HepG2 (cell line): Measurements from ENCODE around the gene TFF2. TPM values are rescaled to one million over a fixed set of nuclear protein-coding genes. Genes with fewer than 3 reads are reported as not detected.

Experiments
- ATF5 ChIP-seq: sonication (generic); formaldehyde crosslinking; IDR thresholded peaks from 2 replicates; pipeline ENCODE4 v1.4.0; 2020; ENCODE audit warnings: mild to moderate bottlenecking, low read depth, missing genetic modification reagents
- GATAD2A ChIP-seq: IDR thresholded peaks from 2 replicates; pipeline ENCODE4 v1.6.1; 2016
- GMEB2 ChIP-seq: IDR thresholded peaks from 2 replicates; pipeline ENCODE4 v1.6.1; 2016; ENCODE audit warnings: missing biosample characterization, missing genetic modification reagents, low read depth
- KDM2A ChIP-seq: sonication (generic); formaldehyde crosslinking; IDR thresholded peaks from 2 replicates; pipeline ENCODE4 v1.4.0; 2020; ENCODE audit warnings: low read depth, missing genetic modification reagents, borderline replicate concordance
- SATB2 ChIP-seq: sonication (generic); formaldehyde crosslinking; IDR thresholded peaks from 2 replicates; pipeline ENCODE4 v1.5.0; 2020; ENCODE audit warnings: missing genetic modification reagents
- SMC3 ChIP-seq: IDR thresholded peaks from 2 replicates; pipeline ENCODE4 v1.6.1; 2011; ENCODE audit warnings: low read length, improper control_type of control experiment
- SOX13 ChIP-seq, 3 experiments: fragments of 450-650 bp in 1 of 3; sonication (generic) in 1 of 3; formaldehyde crosslinking in 1 of 3; IDR thresholded peaks in 2 of 3; conservative IDR thresholded peaks in 1 of 3; 2 replicates each; pipeline versions ENCODE4 v1.5.0 to v1.6.1; 2016 to 2020; ENCODE audit warnings: antibody characterized with exemption in 1 of 3, mild to moderate bottlenecking in 1 of 3, missing compliant biosample characterization in 1 of 3, missing genetic modification reagents in 1 of 3, moderate library complexity in 1 of 3
- SOX6 ChIP-seq, 2 experiments: fragments of 450-650 bp in 1 of 2; sonication (generic) in 1 of 2; formaldehyde crosslinking in 1 of 2; IDR thresholded peaks; 2 replicates each; pipeline versions ENCODE4 v1.4.0 to v1.6.1; 2017 to 2020; ENCODE audit warnings: antibody characterized with exemption in 1 of 2, mild to moderate bottlenecking in 1 of 2, missing genetic modification reagents in 1 of 2
- TARDBP ChIP-seq: sonication (generic); formaldehyde crosslinking; IDR thresholded peaks from 2 replicates; pipeline ENCODE4 v1.8.0; 2022; ENCODE audit warnings: mild to moderate bottlenecking, missing genetic modification reagents
- TBX3 ChIP-seq: fragments of 450-650 bp; IDR thresholded peaks from 2 replicates; pipeline ENCODE4 v1.6.1; 2017; ENCODE audit warnings: antibody characterized with exemption, mild to moderate bottlenecking, inconsistent platforms, borderline replicate concordance
- ZNF256 ChIP-seq: sonication (generic); formaldehyde crosslinking; conservative IDR thresholded peaks from 2 replicates; pipeline ENCODE4 v1.4.0; 2020; ENCODE audit warnings: missing genetic modification reagents
- ZNF670 ChIP-seq: sonication (generic); formaldehyde crosslinking; IDR thresholded peaks from 2 replicates; pipeline ENCODE4 v1.8.0; 2022; ENCODE audit warnings: mild to moderate bottlenecking, missing genetic modification reagents, borderline replicate concordance
- polyA plus RNA-seq, 8 experiments: library from polyadenylated mRNA; depleted of rRNA in 3 of 8; stranded (reverse) in 7 of 8; unstranded in 1 of 8; fragments of >200 nt; fragmentation: Illumina TruSeq in 4 of 8; extraction: Trizol in 4 of 8; gene quantifications; 2 replicates each; pipeline versions ENCODE4 v1.2.1 to v1.2.3, GENCODE V29; 2011 to 2016; ENCODE audit warnings: low read depth in 4 of 8, missing spikeins in 1 of 8, mixed read lengths in 1 of 8; ENCODE audit not compliant: insufficient read depth in 1 of 8
- total RNA-seq, 5 experiments: library from RNA; depleted of rRNA; stranded (reverse); fragments of >200 nt; fragmentation: Illumina TruSeq; extraction: Trizol; gene quantifications; 2 replicates each; pipeline ENCODE4 v1.2.3, GENCODE V29; 2016; ENCODE audit warnings: low read depth in 1 of 5
- TF ChIP-seq, protein P1 (sequence below): sonication (generic); formaldehyde crosslinking; IDR thresholded peaks from 2 replicates; pipeline ENCODE4 v1.9.0; 2021; ENCODE audit warnings: mild to moderate bottlenecking, missing genetic modification reagents
- TF ChIP-seq, protein P2 (sequence below): sonication (generic); formaldehyde crosslinking; IDR thresholded peaks from 2 replicates; pipeline ENCODE4 v1.8.0; 2023; ENCODE audit warnings: mild to moderate bottlenecking, missing genetic modification reagents
- TF ChIP-seq, protein P3 (sequence below): sonication (generic); formaldehyde crosslinking; IDR thresholded peaks from 2 replicates; pipeline ENCODE4 v1.5.0; 2020; ENCODE audit warnings: mild to moderate bottlenecking, missing genetic modification reagents, moderate library complexity

TFF2 gene
- total and polyA plus RNA-seq, 2 of the 13 experiments (the other 11 are each of a cell fraction or from before 2014, with no cell fraction given): 1.5 TPM; not detected in 1

- TF ChIP-seq, protein P1, sequence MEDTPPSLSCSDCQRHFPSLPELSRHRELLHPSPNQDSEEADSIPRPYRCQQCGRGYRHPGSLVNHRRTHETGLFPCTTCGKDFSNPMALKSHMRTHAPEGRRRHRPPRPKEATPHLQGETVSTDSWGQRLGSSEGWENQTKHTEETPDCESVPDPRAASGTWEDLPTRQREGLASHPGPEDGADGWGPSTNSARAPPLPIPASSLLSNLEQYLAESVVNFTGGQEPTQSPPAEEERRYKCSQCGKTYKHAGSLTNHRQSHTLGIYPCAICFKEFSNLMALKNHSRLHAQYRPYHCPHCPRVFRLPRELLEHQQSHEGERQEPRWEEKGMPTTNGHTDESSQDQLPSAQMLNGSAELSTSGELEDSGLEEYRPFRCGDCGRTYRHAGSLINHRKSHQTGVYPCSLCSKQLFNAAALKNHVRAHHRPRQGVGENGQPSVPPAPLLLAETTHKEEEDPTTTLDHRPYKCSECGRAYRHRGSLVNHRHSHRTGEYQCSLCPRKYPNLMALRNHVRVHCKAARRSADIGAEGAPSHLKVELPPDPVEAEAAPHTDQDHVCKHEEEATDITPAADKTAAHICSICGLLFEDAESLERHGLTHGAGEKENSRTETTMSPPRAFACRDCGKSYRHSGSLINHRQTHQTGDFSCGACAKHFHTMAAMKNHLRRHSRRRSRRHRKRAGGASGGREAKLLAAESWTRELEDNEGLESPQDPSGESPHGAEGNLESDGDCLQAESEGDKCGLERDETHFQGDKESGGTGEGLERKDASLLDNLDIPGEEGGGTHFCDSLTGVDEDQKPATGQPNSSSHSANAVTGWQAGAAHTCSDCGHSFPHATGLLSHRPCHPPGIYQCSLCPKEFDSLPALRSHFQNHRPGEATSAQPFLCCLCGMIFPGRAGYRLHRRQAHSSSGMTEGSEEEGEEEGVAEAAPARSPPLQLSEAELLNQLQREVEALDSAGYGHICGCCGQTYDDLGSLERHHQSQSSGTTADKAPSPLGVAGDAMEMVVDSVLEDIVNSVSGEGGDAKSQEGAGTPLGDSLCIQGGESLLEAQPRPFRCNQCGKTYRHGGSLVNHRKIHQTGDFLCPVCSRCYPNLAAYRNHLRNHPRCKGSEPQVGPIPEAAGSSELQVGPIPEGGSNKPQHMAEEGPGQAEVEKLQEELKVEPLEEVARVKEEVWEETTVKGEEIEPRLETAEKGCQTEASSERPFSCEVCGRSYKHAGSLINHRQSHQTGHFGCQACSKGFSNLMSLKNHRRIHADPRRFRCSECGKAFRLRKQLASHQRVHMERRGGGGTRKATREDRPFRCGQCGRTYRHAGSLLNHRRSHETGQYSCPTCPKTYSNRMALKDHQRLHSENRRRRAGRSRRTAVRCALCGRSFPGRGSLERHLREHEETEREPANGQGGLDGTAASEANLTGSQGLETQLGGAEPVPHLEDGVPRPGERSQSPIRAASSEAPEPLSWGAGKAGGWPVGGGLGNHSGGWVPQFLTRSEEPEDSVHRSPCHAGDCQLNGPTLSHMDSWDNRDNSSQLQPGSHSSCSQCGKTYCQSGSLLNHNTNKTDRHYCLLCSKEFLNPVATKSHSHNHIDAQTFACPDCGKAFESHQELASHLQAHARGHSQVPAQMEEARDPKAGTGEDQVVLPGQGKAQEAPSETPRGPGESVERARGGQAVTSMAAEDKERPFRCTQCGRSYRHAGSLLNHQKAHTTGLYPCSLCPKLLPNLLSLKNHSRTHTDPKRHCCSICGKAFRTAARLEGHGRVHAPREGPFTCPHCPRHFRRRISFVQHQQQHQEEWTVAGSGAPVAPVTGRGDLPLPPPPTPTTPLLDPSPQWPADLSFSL: no peak
- no peak for TF ChIP-seq ZNF670 (CRISPR knock-in tag)
- TF ChIP-seq, protein P2, sequence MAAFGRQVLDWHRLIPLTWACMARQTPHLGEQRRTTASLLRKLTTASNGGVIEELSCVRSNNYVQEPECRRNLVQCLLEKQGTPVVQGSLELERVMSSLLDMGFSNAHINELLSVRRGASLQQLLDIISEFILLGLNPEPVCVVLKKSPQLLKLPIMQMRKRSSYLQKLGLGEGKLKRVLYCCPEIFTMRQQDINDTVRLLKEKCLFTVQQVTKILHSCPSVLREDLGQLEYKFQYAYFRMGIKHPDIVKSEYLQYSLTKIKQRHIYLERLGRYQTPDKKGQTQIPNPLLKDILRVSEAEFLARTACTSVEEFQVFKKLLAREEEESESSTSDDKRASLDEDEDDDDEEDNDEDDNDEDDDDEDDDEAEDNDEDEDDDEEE (CRISPR knock-in tag): peak; percentile 67; the same call in 1 of the 2 replicates
- TF ChIP-seq ZNF256 (CRISPR knock-in tag): no peak
- peak; percentile 41; the same call in 1 of the 2 replicates for TF ChIP-seq TARDBP (CRISPR knock-in tag)
- peak; percentile 47; the same call in 1 of the 2 replicates for TF ChIP-seq KDM2A (CRISPR knock-in tag)
- 0 out of 2 replicates have a peak, but pooled peaks have one; percentile 24 for TF ChIP-seq GATAD2A (CRISPR knock-in tag)
- no peak for TF ChIP-seq SOX6 (IDR thresholded peaks at IDR 0.05)
- peak; percentile 39; the same call in 1 of the 2 replicates for TF ChIP-seq SOX6 (CRISPR knock-in tag; IDR thresholded peaks at IDR 0.05)
- peak; percentile 95 for TF ChIP-seq SMC3
- TF ChIP-seq SATB2 (CRISPR knock-in tag): no peak
- TF ChIP-seq GMEB2: no peak
- TF ChIP-seq TBX3: no peak
- no peak for TF ChIP-seq ATF5
- no peak for TF ChIP-seq SOX13 (IDR thresholded peaks at IDR 0.05)
- 0 out of 4 replicates have a peak, but pooled peaks of 1 of the 2 experiments have one; percentile 8 for TF ChIP-seq SOX13 (CRISPR knock-in tag; conservative IDR thresholded peaks at IDR 0.05 in 1 of 2, IDR thresholded peaks at IDR 0.05 in 1 of 2)
- TF ChIP-seq, protein P3, sequence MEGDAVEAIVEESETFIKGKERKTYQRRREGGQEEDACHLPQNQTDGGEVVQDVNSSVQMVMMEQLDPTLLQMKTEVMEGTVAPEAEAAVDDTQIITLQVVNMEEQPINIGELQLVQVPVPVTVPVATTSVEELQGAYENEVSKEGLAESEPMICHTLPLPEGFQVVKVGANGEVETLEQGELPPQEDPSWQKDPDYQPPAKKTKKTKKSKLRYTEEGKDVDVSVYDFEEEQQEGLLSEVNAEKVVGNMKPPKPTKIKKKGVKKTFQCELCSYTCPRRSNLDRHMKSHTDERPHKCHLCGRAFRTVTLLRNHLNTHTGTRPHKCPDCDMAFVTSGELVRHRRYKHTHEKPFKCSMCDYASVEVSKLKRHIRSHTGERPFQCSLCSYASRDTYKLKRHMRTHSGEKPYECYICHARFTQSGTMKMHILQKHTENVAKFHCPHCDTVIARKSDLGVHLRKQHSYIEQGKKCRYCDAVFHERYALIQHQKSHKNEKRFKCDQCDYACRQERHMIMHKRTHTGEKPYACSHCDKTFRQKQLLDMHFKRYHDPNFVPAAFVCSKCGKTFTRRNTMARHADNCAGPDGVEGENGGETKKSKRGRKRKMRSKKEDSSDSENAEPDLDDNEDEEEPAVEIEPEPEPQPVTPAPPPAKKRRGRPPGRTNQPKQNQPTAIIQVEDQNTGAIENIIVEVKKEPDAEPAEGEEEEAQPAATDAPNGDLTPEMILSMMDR: peak; percentile 87
These were observed 12.7 kb downstream of the TFF2 start (continued) for GRCh38 chr21:42337830-42338728.
